NCI-H524 treated with DMSO at 0.1 percent for 48 hours (cell line): Measurements from ENCODE around the gene EID2.

Experiments
- DNase-seq: peaks from one replicate; lab custom pipeline; 2025; lab: John Stamatoyannopoulos, UW

The EID2 gene

DNA sequence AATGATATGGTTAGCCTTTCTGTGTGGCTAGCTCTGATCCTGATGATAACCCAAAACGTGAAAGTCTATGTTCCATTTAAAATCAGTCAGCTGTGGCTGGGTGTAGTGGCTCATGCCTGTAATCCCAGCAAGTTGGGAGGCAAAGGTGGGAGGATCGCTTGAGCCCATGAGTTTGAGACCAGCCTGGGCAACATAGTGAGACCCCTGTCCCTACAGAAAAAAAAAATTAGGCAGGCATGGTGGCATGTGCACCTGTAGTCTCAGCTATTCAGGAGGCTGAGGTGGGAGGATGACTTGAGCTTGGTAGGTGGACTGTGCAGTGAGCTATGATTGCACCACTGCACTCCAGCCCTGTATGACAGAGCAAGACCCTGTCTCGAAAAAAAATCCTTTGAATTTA is 6.2 kb downstream of the EID2 start:
- DNase-seq = no peak

- no peak for DNase-seq
Measured at GRCh38 chr19:39533003-39533512, 6.9 kb downstream of the EID2 start.

- peak; percentile 88 for DNase-seq
Measured at GRCh38 chr19:39532233-39533002, 7.5 kb downstream of the EID2 start, which contains the start of gene EID2B. Gene EID2B, minus strand, starts transcription at chr19:39532852. Its CDS starts 50 bp downstream, at chr19:39532802.

DNA sequence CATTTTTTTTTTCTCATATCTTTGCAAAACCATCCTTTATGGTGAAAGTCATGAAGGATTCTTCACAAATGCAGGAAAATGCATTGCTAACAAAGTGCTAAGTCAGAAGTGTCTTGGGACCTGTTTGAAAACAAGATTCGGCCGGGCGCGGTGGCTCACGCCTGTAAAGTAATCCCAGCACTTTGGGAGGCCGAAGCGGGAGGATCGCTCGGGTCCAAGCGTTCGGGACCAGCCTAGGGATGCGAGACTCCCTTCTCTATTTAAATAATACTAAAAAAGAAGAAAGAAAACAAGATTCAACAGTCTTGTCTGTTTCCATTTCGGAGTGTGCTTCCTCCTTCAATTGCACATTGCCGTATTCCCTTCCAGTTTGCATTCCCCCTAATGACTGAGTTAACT is 8.1 kb downstream of the EID2 start:
- no peak for DNase-seq

- no peak for DNase-seq
Measured at GRCh38 chr19:39525205-39525604, 14.8 kb downstream of the EID2 start.

GRCh38 chr19:39524495-39524894 is 15.5 kb downstream of the EID2 start:
- DNase-seq = peak; percentile 90

DNA sequence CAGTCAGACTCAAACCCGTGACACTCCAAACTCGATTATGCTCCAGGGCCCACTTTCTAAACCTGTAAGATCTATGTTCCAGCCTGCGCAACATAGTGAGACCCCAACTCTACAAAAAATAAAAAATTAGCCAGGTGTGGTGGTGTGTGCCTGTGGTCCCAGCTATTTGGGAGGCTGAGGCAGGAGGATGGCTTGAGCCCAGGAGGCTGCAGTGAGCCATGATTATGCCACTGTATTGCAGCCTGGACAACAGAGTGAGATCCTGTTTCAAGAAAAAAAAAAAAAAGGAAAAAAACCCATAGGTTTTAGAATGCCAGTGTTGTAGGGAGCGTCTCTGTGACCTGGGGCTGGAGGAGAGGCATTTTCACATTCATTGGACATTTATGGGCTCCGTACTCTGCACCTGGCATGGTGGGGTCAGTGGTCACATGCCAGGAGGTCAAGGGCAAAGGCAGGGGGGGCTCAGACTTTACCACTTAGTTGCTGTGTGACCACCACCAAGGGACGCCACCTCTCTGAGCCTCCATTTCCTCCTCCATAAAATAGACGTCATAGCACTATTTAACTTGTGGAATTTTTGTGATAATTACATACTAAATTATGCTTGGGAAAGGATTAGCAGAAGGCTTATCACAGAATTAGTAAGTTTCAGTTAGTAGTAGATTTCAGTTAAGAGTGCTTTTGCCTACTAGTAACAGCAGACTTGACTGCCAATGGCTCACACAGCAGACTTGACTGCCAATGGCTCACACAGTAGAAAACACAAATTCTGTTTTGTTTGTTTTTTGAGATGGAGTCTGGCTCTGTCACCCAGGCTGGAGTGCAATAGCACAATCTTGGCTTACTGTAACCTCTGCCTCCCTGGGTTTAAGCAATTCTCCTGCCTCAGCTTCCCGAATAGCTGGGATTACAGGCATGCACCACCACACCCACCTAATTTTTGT is 19.1 kb downstream of the EID2 start:
- DNase-seq = no peak

DNA sequence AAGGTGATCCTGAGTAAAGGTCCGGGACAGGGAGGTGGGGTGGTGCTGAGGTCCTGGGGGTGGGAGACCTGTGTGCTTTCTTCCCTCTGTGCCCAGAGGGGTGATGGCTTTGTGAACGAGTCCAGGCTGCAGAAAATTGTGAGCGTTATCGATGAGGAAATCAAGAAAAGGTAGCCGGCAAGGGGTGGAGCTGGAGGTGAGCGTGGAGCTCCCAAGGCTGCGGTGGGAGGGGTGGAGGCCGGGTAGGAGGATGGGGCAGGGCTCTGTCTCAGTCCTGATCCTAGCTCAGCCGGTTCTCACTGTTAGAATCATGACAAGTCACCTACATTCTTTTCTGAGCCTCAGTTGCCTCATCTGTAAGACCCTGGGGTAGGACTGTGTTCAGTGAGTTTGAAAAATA is 21.0 kb downstream of the EID2 start:
- no peak for DNase-seq

DNA sequence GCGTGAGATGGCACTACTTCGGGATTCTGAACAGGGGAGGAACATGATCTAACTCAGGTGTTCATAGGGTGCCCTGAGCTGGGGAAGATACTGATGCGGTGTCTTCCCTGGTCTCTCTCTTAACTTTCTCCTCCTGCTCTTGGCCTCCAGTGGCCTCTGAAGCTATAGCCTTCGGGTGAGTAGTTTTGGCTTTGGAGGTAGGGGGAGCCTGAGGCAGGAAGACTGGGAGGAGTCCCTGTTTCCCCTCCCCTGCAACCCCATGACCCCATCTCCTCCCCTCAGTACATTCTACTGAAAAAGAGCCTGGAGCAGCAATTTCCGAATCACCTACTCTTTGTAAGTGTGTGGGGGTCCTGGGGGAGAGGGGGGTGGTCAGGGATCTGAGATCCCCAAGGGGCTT is 21.5 kb downstream of the EID2 start:
- no peak for DNase-seq

GRCh38 chr19:39517432-39517831 is 22.5 kb downstream of the EID2 start:
- DNase-seq = no peak

DNA sequence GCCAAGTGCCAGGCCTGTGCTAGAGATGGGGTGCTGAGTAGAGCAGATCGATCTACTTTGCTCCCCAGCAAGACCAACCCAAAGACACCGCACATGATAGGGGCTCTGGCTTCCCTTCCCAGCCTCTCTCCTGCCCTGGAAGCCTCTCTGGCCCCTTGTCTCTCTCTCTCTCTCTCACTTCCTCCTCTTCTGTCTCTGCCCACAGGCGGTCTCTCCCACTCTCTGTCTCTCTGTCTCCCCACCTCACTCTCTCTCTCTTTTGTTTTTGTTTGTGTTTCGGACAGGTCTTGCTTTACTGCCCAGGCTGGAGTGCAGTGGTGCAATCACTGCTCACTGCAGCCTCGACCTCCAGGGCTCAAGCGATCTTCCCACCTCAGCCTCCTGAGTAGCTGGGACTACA is 23.7 kb downstream of the EID2 start:
- no peak for DNase-seq

DNA sequence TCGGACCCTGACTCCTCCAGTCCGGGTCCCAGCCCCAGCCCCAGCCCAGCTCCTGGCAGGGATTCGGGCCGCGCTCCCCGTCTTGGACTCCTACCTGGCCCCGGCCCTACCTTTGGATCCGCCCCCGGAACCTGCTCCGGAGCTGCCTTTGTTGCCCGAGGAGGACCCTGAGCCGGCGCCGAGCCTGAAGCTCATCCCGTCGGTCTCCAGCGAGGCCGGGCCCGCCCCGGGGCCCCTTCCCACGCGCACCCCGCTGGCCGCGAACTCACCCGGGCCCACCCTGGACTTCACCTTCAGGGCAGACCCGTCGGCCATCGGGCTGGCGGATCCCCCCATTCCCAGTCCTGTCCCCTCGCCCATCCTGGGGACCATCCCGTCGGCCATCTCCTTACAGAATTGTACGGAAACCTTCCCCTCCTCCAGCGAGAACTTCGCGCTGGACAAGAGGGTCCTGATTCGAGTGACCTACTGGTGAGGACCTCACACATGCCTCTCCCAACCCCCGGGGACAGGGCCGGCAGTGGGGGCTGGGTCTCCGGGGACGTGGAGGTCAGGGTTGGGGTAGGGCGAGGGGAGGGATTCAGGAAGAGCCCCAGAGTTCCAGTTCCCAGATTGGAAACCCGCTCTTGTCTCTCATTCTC is 24.3 kb downstream of the EID2 start:
- no peak for DNase-seq

DNA sequence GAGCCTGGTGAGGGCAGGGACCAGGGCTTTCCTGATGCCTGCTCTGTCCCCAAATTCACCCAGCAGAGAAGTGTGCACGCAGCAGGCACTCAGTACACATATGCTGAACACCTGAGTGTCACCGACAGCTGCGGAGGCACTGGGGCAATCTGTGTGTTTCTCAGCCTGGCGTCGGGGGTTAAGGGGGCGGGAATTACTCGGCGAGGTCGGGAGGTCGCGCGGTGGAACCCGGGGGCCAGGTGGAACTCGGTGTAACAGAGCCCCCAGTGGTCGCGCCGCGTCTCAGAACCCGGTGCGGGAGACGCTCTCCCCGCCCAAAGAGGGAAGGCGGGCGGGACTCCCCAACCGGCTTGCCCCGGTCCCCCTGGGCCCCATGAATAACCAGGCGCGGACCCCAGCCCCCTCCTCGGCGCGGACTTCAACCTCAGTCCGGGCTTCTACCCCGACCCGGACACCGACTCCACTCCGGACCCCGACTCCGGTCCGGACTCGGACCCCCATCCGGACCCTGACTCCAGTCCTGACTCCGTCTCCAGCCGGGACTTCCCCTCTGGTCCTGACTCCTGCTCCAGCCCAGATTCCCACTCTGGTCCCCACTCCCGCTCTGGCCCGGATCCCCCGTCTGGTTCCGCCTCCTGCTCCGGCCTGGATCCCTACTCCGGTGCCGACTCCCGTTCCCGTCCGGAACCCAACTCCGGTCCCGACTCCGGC is 25.0 kb downstream of the EID2 start, which contains the start of gene SELENOV:
SELENOV (plus strand) TSS at position 300 of the 711 bp plus-strand sequence; CDS start at position 374, 74 bp downstream.
- DNase-seq = peak; percentile 26

GRCh38 chr19:39512988-39513387 is 27.0 kb downstream of the EID2 start:
- DNase-seq = no peak

DNA sequence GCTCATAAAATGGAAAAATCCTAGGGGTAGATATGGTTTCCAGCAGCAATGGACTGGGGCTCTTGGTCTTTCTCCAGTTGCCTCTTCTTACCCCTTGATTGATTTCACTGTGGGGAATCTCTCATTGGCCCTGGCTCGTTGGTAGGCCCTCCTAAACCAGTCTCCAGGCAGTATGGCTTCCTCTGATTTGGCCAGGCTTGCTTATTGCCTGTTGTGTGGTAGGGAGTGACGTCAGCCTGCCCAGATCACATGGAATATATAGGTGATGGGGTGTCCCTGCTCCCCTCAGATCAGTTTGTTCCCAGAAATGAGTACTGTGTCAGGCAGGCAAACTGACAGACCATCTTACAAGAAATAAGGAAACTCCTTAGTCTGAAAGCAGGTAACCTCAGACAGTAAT is 30.7 kb downstream of the EID2 start:
- no peak for DNase-seq

DNA sequence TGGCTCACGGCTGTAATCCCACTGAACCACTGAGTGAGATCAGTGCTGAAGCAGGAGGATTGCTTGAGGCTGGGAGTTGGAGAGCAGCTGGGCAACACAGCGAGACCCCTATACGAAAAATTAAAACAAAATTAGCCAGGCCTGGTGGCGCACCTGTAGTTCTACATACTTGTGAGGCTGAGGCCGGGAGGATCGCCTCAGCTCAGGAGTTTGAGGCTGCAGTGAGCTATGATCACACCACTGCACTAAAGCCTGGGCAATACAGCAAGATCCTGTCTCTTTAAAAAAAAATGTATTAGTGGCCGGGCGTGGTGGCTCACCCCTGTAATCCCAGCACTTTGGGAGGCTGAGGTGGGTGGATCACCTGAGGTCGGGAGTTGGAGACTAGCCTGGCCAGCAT is 31.3 kb downstream of the EID2 start:
- DNase-seq = no peak

DNA sequence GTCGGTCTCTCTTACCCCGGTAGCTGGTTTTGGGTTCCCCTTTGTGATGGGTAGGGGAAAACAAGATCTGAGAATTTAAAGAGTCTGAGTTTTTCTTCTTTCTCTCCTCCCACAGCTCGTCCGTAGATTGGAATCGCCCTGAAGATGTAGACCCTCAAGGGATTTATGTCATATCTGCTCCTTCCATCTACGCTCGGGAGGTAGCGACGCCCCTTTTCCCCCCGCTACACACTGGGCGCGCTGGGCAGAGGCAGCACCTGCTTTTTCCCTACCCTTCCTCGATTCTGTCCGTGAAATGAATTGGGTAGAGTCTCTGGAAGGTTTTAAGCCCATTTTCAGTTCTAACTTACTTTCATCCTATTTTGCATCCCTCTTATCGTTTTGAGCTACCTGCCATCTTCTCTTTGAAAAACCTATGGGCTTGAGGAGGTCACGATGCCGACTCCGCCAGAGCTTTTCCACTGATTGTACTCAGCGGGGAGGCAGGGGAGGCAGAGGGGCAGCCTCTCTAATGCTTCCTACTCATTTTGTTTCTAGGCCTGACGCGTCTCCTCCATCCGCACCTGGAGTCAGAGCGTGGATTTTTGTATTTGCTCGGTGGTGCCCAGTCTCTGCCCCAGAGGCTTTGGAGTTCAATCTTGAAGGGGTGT is 32.1 kb downstream of the EID2 start:
- DNase-seq = no peak

- peak; percentile 43 for DNase-seq
Measured at GRCh38 chr19:39506944-39507714, 32.8 kb downstream of the EID2 start.

GRCh38 chr19:39506598-39506943 is 33.4 kb downstream of the EID2 start:
- no peak for DNase-seq
